ENCODE results near the gene CSTPP1.
A peak's percentile ranks its signal among the peaks of the same experiment; 100 is the strongest.

Gene CSTPP1

GRCh38 chr11:47132981-47133380, 196.4 kb downstream of the CSTPP1 start:
- Histone ChIP-seq H3K4me2 (no peak overlapping the region), H3K36me3 (peaks cover 0 to 10% (median 0%) of the 10 kb centered on the region in 11 experiments; a peak in 6 of 22 replicates), H3K9ac (no peak overlapping the region), H3K9me3 (replicated peaks in 1 of 11) (no peaks in the 10 kb centered on the region), H3K27me3 (peaks cover 0 to 6% (median 0%) of the 10 kb centered on the region in 11 experiments; a peak in 3 of 22 replicates), H3K27ac (no peak overlapping the region), H4K20me1 (peaks cover 0 to 12% (median 0%) of the 10 kb centered on the region in 11 experiments; a peak in 5 of 22 replicates), H3K4me1 (peaks cover 0 to 25% (median 11%) of the 10 kb centered on the region in 10 experiments; a peak in 15 of 20 replicates), H3K4me3 (no peak overlapping the region)
- TF ChIP-seq Cebpa-rat (IDR thresholded peaks at IDR 0.05), result no peak

- Histone ChIP-seq H3K27me3 (peaks cover 0 to 6% (median 0%) of the 10 kb centered on the region in 11 experiments; a peak in 3 of 22 replicates), H3K9me3 (replicated peaks in 1 of 11) (no peaks in the 10 kb centered on the region), H3K27ac (no peak overlapping the region), H3K4me2 (peak overlapping the region in 5 of 11 experiments; percentile 4 to 32 (median 24); a peak in 7 of 22 replicates), H3K4me1 (peaks cover 9 to 33% (median 28%) of the 10 kb centered on the region in 10 experiments; a peak in 18 of 20 replicates), H3K36me3 (peaks cover 0 to 12% (median 6%) of the 10 kb centered on the region in 11 experiments; a peak in 7 of 22 replicates), H4K20me1 (peaks cover 0 to 12% (median 4%) of the 10 kb centered on the region in 11 experiments; a peak in 8 of 22 replicates), H3K4me3 (no peak overlapping the region), H3K9ac (no peak overlapping the region)
- TF ChIP-seq Cebpa-rat (IDR thresholded peaks at IDR 0.05), result no peak
These were observed 199.8 kb downstream of the CSTPP1 start for GRCh38 chr11:47136327-47136726.

- Histone ChIP-seq H3K9me3 (replicated peaks in 1 of 11) (no peaks in the 10 kb centered on the region), H4K20me1 (peaks cover 0 to 12% (median 4%) of the 10 kb centered on the region in 11 experiments; a peak in 8 of 22 replicates), H3K4me1 (peaks cover 9 to 33% (median 28%) of the 10 kb centered on the region in 10 experiments; a peak in 18 of 20 replicates), H3K4me3 (no peak overlapping the region), H3K4me2 (peak overlapping the region in 3 of 11 experiments; percentile 4 to 24 (median 19); a peak in 2 of 22 replicates), H3K9ac (no peak overlapping the region), H3K27ac (no peak overlapping the region), H3K36me3 (peaks cover 0 to 12% (median 6%) of the 10 kb centered on the region in 11 experiments; a peak in 7 of 22 replicates), H3K27me3 (peaks cover 0 to 6% (median 0%) of the 10 kb centered on the region in 11 experiments; a peak in 3 of 22 replicates)
- no peak for TF ChIP-seq Cebpa-rat (IDR thresholded peaks at IDR 0.05)
These were observed 200.4 kb downstream of the CSTPP1 start for GRCh38 chr11:47136921-47137320.

GRCh38 chr11:47137476-47137875, 200.9 kb downstream of the CSTPP1 start:
- peaks cover 0 to 12% (median 6%) of the 10 kb centered on the region in 11 experiments; a peak in 8 of 22 replicates for H3K36me3 ChIP-seq
- peak overlapping the region in 7 of 11 experiments; percentile 19 to 60 (median 46); a peak in 11 of 22 replicates for H3K4me2 ChIP-seq
- peaks cover 0 to 6% (median 0%) of the 10 kb centered on the region in 11 experiments; a peak in 3 of 22 replicates for H3K27me3 ChIP-seq
- no peak overlapping the region for H3K4me3 ChIP-seq
- no peak overlapping the region for H3K9ac ChIP-seq
- H3K4me1 ChIP-seq, result peaks cover 9 to 33% (median 28%) of the 10 kb centered on the region in 10 experiments; a peak in 18 of 20 replicates
- TF ChIP-seq Cebpa-rat (IDR thresholded peaks at IDR 0.05), result no peak
- H3K9me3 ChIP-seq (replicated peaks in 1 of 11), result no peaks in the 10 kb centered on the region
- peaks cover 0 to 12% (median 4%) of the 10 kb centered on the region in 11 experiments; a peak in 8 of 22 replicates for H4K20me1 ChIP-seq
- no peak overlapping the region for H3K27ac ChIP-seq

GRCh38 chr11:47139878-47140277, 203.3 kb downstream of the CSTPP1 start:
- Histone ChIP-seq H3K27ac (no peak overlapping the region), H3K4me1 (peaks cover 9 to 33% (median 28%) of the 10 kb centered on the region in 10 experiments; a peak in 18 of 20 replicates), H3K36me3 (peaks cover 0 to 12% (median 6%) of the 10 kb centered on the region in 11 experiments; a peak in 9 of 22 replicates), H3K4me3 (no peak overlapping the region), H4K20me1 (peaks cover 0 to 21% (median 4%) of the 10 kb centered on the region in 11 experiments; a peak in 9 of 22 replicates), H3K4me2 (peak overlapping the region in 10 of 11 experiments; percentile 19 to 67 (median 42); a peak in 18 of 22 replicates), H3K9ac (no peak overlapping the region), H3K27me3 (peaks cover 0 to 6% (median 0%) of the 10 kb centered on the region in 11 experiments; a peak in 3 of 22 replicates), H3K9me3 (replicated peaks in 1 of 11) (no peaks in the 10 kb centered on the region)
- no peak for TF ChIP-seq Cebpa-rat (IDR thresholded peaks at IDR 0.05)

GRCh38 chr11:47143322-47143721, 206.8 kb downstream of the CSTPP1 start:
- Histone ChIP-seq H3K9me3 (replicated peaks in 1 of 11) (no peaks in the 10 kb centered on the region), H3K36me3 (peaks cover 0 to 10% (median 2%) of the 10 kb centered on the region in 11 experiments; a peak in 9 of 22 replicates), H3K27me3 (no peaks in the 10 kb centered on the region), H3K27ac (no peak overlapping the region), H3K4me1 (peaks cover 9 to 17% (median 16%) of the 10 kb centered on the region in 10 experiments; a peak in 18 of 20 replicates), H4K20me1 (peaks cover 0 to 13% (median 0%) of the 10 kb centered on the region in 11 experiments; a peak in 6 of 22 replicates), H3K4me3 (no peak overlapping the region), H3K9ac (no peak overlapping the region), H3K4me2 (no peak overlapping the region)
- TF ChIP-seq Cebpa-rat (IDR thresholded peaks at IDR 0.05), result no peak

GRCh38 chr11:47144541-47144940, 208.0 kb downstream of the CSTPP1 start:
- H3K9ac ChIP-seq, result no peak overlapping the region
- no peak for TF ChIP-seq Cebpa-rat (IDR thresholded peaks at IDR 0.05)

GRCh38 chr11:47147250-47147649, 210.7 kb downstream of the CSTPP1 start:
- Histone ChIP-seq H3K27ac (no peak overlapping the region), H3K9me3 (replicated peaks in 1 of 11) (no peaks in the 10 kb centered on the region), H3K9ac (no peak overlapping the region), H3K4me2 (no peak overlapping the region), H3K4me1 (peaks cover 4 to 21% (median 12%) of the 10 kb centered on the region in 10 experiments), H3K36me3 (peaks cover 0 to 10% (median 0%) of the 10 kb centered on the region in 11 experiments; a peak in 6 of 22 replicates), H3K4me3 (no peak overlapping the region), H3K27me3 (no peaks in the 10 kb centered on the region), H4K20me1 (peaks cover 0 to 29% (median 1%) of the 10 kb centered on the region in 11 experiments; a peak in 5 of 22 replicates)
- no peak for TF ChIP-seq Cebpa-rat (IDR thresholded peaks at IDR 0.05)

More at GRCh38 chr11:47144541-47144940, 208.0 kb downstream of the CSTPP1 start:
- Histone ChIP-seq H3K9me3 (replicated peaks in 1 of 11) (no peaks in the 10 kb centered on the region), H3K36me3 (peaks cover 0 to 13% (median 0%) of the 10 kb centered on the region in 11 experiments; a peak in 6 of 22 replicates), H3K4me1 (peaks cover 2 to 11% (median 7%) of the 10 kb centered on the region in 10 experiments; a peak in 18 of 20 replicates), H4K20me1 (peaks cover 0 to 18% (median 0%) of the 10 kb centered on the region in 11 experiments; a peak in 8 of 22 replicates), H3K4me2 (no peak overlapping the region), H3K27ac (no peak overlapping the region), H3K4me3 (no peak overlapping the region), H3K27me3 (no peaks in the 10 kb centered on the region)

- H3K9me3 ChIP-seq (replicated peaks in 1 of 11), result no peaks in the 10 kb centered on the region
- peaks cover 8 to 25% (median 16%) of the 10 kb centered on the region in 10 experiments for H3K4me1 ChIP-seq
- no peak overlapping the region for H3K4me2 ChIP-seq
- no peak overlapping the region for H3K27ac ChIP-seq
- peaks cover 0 to 33% (median 6%) of the 10 kb centered on the region in 11 experiments; a peak in 7 of 22 replicates for H4K20me1 ChIP-seq
- peaks cover 0 to 10% (median 0%) of the 10 kb centered on the region in 11 experiments; a peak in 6 of 22 replicates for H3K36me3 ChIP-seq
- no peak overlapping the region for H3K9ac ChIP-seq
- no peak for TF ChIP-seq Cebpa-rat (IDR thresholded peaks at IDR 0.05)
- H3K27me3 ChIP-seq, result no peaks in the 10 kb centered on the region
- H3K4me3 ChIP-seq, result no peak overlapping the region
These were observed 211.1 kb downstream of the CSTPP1 start for GRCh38 chr11:47147681-47148080.
